ENCODE measurements around the gene CENPB.
A peak's percentile ranks its signal among the peaks of the same experiment; 100 is the strongest.
"Not testable (repeated sequence)": the region's sequence is repeated elsewhere in the genome, so short reads cannot be mapped to it uniquely, and the experiment has no call there.

The CENPB gene, protein sequence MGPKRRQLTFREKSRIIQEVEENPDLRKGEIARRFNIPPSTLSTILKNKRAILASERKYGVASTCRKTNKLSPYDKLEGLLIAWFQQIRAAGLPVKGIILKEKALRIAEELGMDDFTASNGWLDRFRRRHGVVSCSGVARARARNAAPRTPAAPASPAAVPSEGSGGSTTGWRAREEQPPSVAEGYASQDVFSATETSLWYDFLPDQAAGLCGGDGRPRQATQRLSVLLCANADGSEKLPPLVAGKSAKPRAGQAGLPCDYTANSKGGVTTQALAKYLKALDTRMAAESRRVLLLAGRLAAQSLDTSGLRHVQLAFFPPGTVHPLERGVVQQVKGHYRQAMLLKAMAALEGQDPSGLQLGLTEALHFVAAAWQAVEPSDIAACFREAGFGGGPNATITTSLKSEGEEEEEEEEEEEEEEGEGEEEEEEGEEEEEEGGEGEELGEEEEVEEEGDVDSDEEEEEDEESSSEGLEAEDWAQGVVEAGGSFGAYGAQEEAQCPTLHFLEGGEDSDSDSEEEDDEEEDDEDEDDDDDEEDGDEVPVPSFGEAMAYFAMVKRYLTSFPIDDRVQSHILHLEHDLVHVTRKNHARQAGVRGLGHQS

GRCh38 chr20:3786665-3787323, at the start of gene CENPB:
Gene CENPB (minus strand): TSS chr20:3786740. CDS start chr20:3786483, 257 bp downstream.
- peaks cover 56% of the 10 kb centered on the region for H3K4me1 Mint-ChIP-seq
- H3K4me3 Mint-ChIP-seq = peak within 1 kb of the TSS; percentile 78 to 83
- no peaks in the 10 kb centered on the region for H3K9me3 Mint-ChIP-seq
- DNase-seq (peak; percentile 92 to 94), ATAC-seq (peak; percentile 91)
- H3K27me3 Mint-ChIP-seq = no peaks in the 10 kb centered on the region
- peak within 1 kb of the TSS; percentile 54 to 55 for H3K27ac Mint-ChIP-seq

DNA sequence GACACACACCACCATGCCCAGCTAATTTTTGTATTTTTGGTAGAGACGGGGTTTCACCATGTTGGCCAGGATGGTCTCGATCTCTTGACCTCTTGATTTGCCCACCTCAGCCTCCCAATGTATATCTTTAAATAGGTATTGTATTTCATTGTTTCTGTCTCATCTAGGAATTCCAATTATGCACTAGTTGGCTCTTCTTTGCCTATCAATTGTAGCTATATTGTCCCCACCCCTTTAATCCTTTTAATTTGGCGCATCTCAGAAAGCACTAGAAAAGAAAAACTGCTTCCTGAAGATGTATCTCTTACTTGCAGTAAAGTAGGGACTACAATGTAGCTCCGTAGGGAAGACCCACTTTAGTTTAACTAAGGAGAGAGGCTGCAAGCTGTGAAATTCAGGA, 49.6 kb upstream of the CENPB start:
- no peak overlapping the region for H3K27ac Mint-ChIP-seq

DNA sequence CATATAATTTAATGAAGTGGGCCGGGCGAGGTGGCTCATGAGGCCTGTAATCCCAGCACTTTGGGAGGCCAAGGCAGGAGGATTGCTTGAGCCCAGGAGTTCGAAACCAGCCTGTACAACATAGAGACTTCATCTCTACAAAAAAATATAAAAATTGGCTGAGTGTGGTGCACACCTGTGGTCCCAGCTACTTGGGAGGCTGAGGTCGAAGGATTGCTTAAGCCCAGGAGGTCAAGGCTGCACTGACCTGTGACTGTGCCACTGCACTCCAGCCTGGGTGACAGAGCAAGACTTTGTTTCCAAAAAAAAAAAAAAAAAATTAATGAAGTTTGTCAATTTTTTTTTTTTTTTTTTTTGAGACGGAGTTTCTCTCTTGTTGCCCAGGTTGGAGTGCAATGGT, 43.4 kb upstream of the CENPB start:
- not testable (repeated sequence) for H3K9me3 Mint-ChIP-seq, H3K4me3 Mint-ChIP-seq, DNase-seq, H3K27ac Mint-ChIP-seq, ATAC-seq, H3K4me1 Mint-ChIP-seq, H3K27me3 Mint-ChIP-seq

More for the DNA sequence above, 49.6 kb upstream of the CENPB start:
- no peak overlapping the region for H3K4me3 Mint-ChIP-seq
- H3K9me3 Mint-ChIP-seq = no peaks in the 10 kb centered on the region
- ATAC-seq (no peak), DNase-seq (no peak)
- H3K27me3 Mint-ChIP-seq = no peaks in the 10 kb centered on the region
- H3K4me1 Mint-ChIP-seq = peaks cover 10% of the 10 kb centered on the region

GRCh38 chr20:3828798-3829197, 42.3 kb upstream of the CENPB start:
- Mint-ChIP-seq H3K9me3 (no peaks in the 10 kb centered on the region), H3K4me3 (no peak overlapping the region), H3K27me3 (no peaks in the 10 kb centered on the region), H3K4me1 (no peaks in the 10 kb centered on the region), H3K27ac (no peak overlapping the region)
- DNase-seq = no peak
- no peak for ATAC-seq

GRCh38 chr20:3826420-3826819, 39.9 kb upstream of the CENPB start:
- peaks cover 8% of the 10 kb centered on the region for H3K4me1 Mint-ChIP-seq
- H3K4me3 Mint-ChIP-seq = no peak overlapping the region
- no peak overlapping the region for H3K27ac Mint-ChIP-seq

DNA sequence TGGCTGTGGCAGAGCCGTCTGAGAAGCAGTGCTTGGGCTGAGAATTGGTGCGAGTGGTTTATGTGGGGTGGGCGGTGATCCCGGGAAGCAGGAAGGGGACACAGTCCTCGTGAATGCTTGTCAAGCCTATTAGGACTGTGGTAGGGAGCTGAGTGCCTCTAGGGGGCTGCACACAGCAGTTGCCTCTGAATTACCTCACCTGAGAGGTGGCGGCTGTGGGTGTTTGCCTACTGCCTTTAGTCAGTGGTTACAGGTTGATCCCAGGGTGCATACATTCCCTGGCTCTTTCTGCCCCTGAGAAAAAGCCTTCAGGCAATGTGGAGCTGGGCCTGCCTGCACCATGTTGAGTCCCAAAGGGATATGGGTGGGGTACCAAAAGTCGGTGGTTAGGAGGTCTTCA, 39.0 kb upstream of the CENPB start:
- peaks cover 16% of the 10 kb centered on the region for H3K4me1 Mint-ChIP-seq
- H3K9me3 Mint-ChIP-seq = no peaks in the 10 kb centered on the region
- no peak for ATAC-seq
- no peaks in the 10 kb centered on the region for H3K27me3 Mint-ChIP-seq
- H3K4me3 Mint-ChIP-seq = no peak overlapping the region
- DNase-seq = no peak
- no peak overlapping the region for H3K27ac Mint-ChIP-seq

More at GRCh38 chr20:3826420-3826819, 39.9 kb upstream of the CENPB start:
- ATAC-seq (no peak), DNase-seq (no peak)
- no peaks in the 10 kb centered on the region for H3K27me3 Mint-ChIP-seq
- no peaks in the 10 kb centered on the region for H3K9me3 Mint-ChIP-seq

- ATAC-seq (no peak), DNase-seq (no peak)
- Mint-ChIP-seq H3K27me3 (no peaks in the 10 kb centered on the region), H3K9me3 (no peaks in the 10 kb centered on the region), H3K27ac (no peak overlapping the region), H3K4me1 (peaks cover 24% of the 10 kb centered on the region), H3K4me3 (no peak overlapping the region)
These were observed 37.3 kb upstream of the CENPB start for GRCh38 chr20:3823881-3824280.

DNA sequence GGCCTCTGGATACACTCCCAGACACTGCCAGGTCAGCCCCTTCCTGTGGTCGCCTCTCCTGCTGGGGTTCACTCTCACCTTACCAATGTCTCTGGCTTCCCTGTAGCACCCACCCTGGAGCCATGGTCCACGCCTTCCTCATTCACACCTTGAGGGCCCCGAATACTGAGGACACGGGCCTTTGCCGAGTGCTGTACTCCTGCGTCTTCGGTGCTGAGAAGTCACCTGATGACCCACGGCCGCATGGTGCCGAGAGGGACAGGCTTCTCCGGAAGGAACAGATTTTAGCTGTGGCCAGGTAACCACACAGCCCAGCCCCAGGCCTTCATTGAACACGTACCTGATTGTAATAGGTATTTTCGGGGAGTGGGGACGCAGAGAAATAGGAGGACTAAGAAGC, 35.5 kb upstream of the CENPB start:
- DNase-seq (no peak), ATAC-seq (no peak)
- H3K4me1 Mint-ChIP-seq = peaks cover 34% of the 10 kb centered on the region
- no peaks in the 10 kb centered on the region for H3K9me3 Mint-ChIP-seq
- H3K27ac Mint-ChIP-seq = peak overlapping the region in 1 of 2 donors; percentile 96
- no peaks in the 10 kb centered on the region for H3K27me3 Mint-ChIP-seq
- H3K4me3 Mint-ChIP-seq = peak overlapping the region; percentile 83 to 92

GRCh38 chr20:3820901-3821727, 34.6 kb upstream of the CENPB start:
- no peak for DNase-seq
- no peak for ATAC-seq
- Mint-ChIP-seq H3K4me3 (peak overlapping the region; percentile 83 to 92), H3K27ac (peak overlapping the region; percentile 96 to 100), H3K27me3 (no peaks in the 10 kb centered on the region), H3K4me1 (peaks cover 43% of the 10 kb centered on the region), H3K9me3 (no peaks in the 10 kb centered on the region)

GRCh38 chr20:3820048-3820900, 33.7 kb upstream of the CENPB start, which contains the start of gene AP5S1:
Gene AP5S1 (plus strand): TSS chr20:3820547. CDS start chr20:3822118, 1,571 bp downstream.
- Mint-ChIP-seq H3K27ac (peak within 1 kb of the TSS; percentile 97 to 100), H3K4me3 (peak within 1 kb of the TSS; percentile 83 to 92), H3K9me3 (no peaks in the 10 kb centered on the region), H3K27me3 (no peaks in the 10 kb centered on the region), H3K4me1 (peaks cover 51% of the 10 kb centered on the region)
- DNase-seq = peak; percentile 93 to 94
- peak; percentile 88 for ATAC-seq

GRCh38 chr20:3819411-3820047, 33.0 kb upstream of the CENPB start:
- Mint-ChIP-seq H3K9me3 (no peaks in the 10 kb centered on the region), H3K27me3 (no peaks in the 10 kb centered on the region), H3K4me1 (peaks cover 59% of the 10 kb centered on the region), H3K27ac (peak overlapping the region; percentile 97), H3K4me3 (peak overlapping the region; percentile 83 to 92)
- ATAC-seq (no peak), DNase-seq (peak in 1 of 2 donors; percentile 48)

- Mint-ChIP-seq H3K4me1 (peaks cover 66% of the 10 kb centered on the region), H3K4me3 (peak overlapping the region in 1 of 2 donors; percentile 26), H3K27ac (no peak overlapping the region), H3K9me3 (no peaks in the 10 kb centered on the region), H3K27me3 (no peaks in the 10 kb centered on the region)
- ATAC-seq (no peak), DNase-seq (no peak)
These were observed 31.9 kb upstream of the CENPB start for GRCh38 chr20:3818155-3819151.

DNA sequence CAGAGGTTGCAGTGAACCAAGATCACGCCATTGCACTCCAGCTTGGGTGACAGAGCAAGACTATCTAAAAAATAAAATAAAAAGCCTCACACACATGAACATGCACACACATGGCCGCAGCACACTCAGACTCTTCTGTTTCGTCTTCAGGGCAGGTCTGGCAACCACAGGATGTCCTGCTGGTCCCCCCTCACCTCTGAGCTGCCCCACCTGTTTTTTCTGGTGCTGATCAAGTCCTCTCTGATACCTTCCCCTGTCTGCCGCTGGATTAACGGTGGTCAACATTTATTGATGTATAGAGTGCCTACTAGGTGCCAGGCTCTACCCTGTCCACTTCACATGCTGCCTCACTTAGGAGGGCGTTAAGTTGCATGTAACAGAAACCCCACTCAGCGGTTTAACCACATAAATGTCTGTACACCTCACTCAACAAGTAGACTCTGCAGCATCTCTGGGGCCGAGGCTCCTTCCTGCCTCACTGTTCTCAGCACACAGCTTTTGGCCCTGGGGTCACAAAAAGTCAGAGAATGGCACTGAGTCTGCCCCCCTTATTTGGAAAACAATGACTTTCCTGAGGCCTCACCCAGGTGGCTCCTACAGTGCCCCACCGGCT, 29.3 kb upstream of the CENPB start:
- peaks cover 78% of the 10 kb centered on the region for H3K4me1 Mint-ChIP-seq
- DNase-seq (peak; percentile 41 to 43), ATAC-seq (peak; percentile 27)
- no peak overlapping the region for H3K27ac Mint-ChIP-seq
- no peaks in the 10 kb centered on the region for H3K27me3 Mint-ChIP-seq
- H3K9me3 Mint-ChIP-seq = no peaks in the 10 kb centered on the region
- peak overlapping the region; percentile 67 to 75 for H3K4me3 Mint-ChIP-seq
